TTC549 (cell line): ENCODE measurements around the gene GJC1.
"Not testable (repeated sequence)": the region's sequence is repeated elsewhere in the genome, so short reads cannot be mapped to it uniquely, and the experiment has no call there.

Experiments used
- FAIRE-seq: peaks from 2 replicates; lab custom pipeline; 2012; peaks lifted over from hg19 to GRCh38; lab: Jason Lieb, UNC

GJC1 gene

DNA sequence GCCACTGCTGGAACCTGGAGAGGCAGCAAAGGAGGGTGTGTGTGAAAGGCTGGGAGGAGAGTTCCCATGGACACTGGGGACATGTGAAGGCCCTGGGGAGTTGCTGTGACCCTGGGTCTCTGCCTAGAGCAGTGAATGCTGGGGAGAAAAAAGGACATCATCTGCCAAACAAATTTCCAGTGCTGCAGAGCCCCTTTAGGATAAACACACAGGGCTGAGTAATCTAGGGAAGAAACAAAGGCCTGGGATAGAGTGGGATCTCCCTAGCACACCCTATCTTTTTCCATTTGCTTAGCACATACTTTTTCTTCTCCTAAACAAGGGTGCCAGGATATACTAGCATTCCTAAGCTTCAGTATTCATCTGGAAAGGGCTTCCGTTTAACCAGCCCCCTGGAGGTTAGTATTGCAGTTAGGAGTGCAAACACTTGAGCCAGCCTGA is 14.3 kb upstream of the GJC1 start:
- no peak for FAIRE-seq

GRCh38 chr17:44842748-44843147 is 12.7 kb upstream of the GJC1 start:
- no peak for FAIRE-seq

DNA sequence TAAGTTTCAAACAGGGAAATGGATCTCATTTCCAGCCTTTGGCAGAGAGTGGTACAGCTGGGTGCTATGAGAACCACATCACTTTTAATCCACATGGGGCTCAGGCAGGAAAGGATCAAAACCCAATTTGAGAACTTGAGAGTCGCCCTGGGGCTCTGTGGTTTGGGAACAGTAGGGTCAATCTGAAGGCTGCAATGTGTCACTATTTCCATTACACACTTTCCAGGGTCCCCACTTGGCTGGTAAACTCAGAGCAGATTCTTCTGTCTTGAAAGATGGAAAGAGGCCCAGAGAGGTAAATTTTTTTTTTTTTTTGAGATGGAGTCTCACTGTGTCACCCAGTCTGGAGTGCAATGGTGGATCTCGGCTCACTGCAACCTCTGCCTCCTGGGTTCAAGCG is 10.8 kb upstream of the GJC1 start:
- no peak for FAIRE-seq

- no peak for FAIRE-seq
Measured at GRCh38 chr17:44840274-44840673, 10.2 kb upstream of the GJC1 start.

DNA sequence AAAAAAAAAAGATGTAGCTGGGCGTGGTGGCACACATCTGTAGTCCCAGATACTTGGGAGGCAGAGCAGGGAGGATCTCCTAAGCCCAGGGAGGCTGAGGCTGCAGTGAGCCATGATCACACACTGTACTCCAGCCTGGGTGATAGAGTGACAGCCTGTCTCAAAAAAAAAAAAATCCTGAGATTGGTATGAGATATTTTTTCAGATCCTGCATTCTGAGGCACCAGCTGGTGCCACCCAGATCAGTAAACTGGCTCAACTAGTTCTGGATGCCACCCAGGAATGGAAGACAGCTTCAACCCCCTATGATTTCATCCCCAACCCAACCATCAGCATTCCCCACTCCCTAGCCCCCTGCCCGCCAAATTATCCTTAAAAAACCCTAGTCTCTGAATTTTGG is 7.1 kb upstream of the GJC1 start:
- FAIRE-seq, result no peak

GRCh38 chr17:44832805-44833204 is 2.7 kb upstream of the GJC1 start:
- FAIRE-seq, result no peak

GRCh38 chr17:44831371-44831770 is 1.3 kb upstream of the GJC1 start:
- FAIRE-seq, result no peak

GRCh38 chr17:44830359-44831288 is 537 bp upstream of the GJC1 start:
- FAIRE-seq, result no peak

DNA sequence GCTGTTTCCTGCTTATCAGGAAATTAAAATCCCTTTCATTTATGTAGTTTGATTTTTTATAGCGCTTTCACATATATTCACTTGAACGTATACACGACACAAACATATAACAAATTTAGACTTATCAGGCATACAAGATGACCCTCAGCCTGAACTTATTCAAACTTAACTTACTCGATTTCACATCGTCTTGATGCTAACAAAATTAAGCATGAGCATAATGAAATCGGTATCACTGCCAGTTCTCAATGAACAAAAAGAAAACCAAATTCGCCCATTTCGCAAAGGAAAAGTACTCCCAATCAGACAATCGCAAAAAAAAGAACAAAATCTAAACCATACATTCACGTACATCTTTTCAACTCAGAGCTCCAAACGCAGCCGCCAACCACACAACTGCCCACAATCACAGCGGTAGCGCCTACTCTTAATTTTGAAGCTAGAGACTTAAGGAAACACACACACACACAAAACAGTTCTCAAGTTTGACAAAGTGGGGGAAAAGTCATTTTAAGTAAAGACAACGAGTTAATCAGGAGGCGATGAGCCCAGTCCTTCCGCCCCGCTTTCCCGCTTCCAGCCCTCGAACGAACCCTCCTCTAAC is 1.1 kb downstream of the GJC1 start:
- FAIRE-seq, result no peak

DNA sequence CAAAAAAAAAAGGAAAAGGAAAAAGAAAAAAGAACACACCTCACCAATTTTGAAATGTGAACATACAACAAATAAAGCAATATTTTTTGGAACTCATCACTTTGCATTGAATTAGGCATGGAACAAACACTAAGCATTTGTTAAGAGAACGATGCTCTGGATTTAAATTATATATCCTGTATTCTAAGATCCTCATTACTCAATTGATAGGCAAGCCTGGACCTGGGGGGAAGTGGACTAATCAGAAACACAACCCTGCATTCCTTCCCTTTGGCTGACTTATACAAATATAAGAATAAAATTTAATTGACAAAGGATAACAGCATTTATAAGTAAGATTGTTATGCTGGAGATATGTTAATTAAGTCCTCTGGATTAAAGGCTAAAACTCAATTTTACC is 2.2 kb downstream of the GJC1 start:
- no peak for FAIRE-seq

- no peak for FAIRE-seq
Measured at GRCh38 chr17:44826123-44826790, 3.8 kb downstream of the GJC1 start.

DNA sequence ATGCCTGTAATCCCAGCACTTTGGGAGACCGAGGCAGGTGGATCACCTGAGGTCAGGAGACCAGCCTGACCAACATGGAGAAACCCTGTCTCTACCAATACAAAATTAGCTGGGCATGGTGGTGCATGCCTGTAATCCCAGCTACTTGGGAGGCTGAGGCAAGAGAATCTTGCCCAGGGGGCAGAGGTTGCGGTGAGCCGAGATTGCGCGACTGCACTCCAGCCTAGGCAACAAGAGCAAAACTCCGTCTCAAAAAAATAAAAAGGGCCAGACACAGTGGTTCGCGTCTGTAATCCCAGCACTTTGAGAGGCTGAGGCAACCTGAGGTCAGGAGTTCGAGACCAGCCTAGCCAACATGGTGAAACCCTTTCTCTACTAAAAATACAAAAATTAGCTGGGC is 4.9 kb downstream of the GJC1 start:
- FAIRE-seq, result not testable (repeated sequence)

DNA sequence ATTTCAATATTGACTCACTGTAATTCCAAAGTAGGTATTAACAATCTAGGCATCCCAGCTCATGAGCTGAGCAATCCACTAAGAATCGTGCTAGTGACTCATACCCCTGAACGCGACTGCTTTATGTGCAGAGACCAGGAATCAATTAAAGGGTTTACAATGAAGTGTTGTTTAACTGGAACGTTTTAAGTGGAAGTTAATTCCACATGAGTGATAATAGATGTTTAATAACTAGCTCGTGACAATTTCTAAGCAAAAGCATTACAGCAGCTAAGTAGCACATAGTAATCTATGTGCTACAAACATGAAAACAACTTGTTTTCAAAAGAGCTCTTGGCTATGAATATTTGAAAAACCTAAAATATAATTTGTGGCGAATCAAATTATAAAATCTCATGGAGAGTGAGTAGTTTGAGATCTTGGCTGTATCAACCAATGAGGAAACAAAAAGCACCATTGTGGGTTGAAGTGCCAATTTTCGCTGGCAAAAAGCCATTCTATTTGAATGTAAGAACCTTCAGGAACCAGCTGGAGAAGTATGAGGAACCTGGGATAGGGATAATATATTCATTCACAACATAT is 9.4 kb downstream of the GJC1 start:
- no peak for FAIRE-seq

- not testable (repeated sequence) for FAIRE-seq
Measured at GRCh38 chr17:44818508-44818907, 11.6 kb downstream of the GJC1 start.

DNA sequence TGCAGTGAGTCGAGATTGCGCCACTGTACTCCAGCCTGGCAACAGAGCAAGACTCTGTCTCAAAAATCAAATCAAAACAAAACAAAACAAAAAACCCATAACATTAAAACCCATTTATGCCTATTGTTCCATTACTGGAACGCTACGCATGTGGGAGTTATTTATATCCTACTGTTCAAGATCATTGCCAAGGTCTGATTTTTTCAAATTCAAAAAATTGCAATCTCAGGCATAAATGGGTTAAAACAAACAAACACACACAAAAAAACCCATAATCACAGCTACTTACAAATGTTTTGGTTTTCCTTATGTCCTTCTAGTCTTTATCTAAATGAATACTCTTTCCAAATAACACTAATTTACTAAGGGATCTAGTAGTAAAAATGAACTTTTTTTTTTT is 17.8 kb downstream of the GJC1 start:
- no peak for FAIRE-seq

DNA sequence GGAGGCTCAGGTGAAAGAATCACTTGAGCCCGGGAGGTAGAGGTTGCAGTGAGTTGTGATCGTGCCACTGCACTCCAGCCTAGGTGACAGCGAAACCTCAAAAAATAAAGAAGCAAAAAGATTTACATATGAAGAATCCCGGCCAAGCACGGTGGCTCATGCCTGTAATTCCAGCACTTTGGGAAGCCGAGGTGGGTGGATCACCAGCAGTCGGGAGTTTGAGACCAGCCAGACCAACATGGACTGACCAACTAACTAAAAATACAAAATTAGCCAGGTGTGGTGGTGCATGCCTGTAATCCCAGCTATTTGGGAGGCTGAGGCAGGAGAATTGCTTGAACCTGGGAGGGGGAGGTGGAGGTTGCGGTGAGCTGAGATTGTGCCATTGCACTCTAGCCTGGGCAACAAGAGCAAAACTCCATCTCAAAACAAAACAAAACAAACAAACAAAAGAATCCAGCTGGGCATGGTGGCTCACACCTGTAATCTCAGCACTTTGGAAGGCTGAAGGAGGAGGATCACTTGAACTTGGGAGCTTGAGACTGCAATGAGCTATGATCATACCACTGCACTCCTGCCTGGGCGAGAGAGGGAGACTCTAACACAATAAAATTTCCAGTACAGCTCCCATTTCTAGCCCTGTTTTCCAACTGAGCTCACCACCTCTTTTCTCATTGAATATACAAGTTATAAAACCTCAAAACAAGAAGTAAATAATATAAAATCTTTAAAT is 21.3 kb downstream of the GJC1 start:
- not testable (repeated sequence) for FAIRE-seq

- no peak for FAIRE-seq
Measured at GRCh38 chr17:44808156-44808555, 21.9 kb downstream of the GJC1 start.

- FAIRE-seq, result no peak
Measured at GRCh38 chr17:44807817-44808155, 22.3 kb downstream of the GJC1 start.

GRCh38 chr17:44807093-44807816 is 22.8 kb downstream of the GJC1 start:
- no peak for FAIRE-seq

DNA sequence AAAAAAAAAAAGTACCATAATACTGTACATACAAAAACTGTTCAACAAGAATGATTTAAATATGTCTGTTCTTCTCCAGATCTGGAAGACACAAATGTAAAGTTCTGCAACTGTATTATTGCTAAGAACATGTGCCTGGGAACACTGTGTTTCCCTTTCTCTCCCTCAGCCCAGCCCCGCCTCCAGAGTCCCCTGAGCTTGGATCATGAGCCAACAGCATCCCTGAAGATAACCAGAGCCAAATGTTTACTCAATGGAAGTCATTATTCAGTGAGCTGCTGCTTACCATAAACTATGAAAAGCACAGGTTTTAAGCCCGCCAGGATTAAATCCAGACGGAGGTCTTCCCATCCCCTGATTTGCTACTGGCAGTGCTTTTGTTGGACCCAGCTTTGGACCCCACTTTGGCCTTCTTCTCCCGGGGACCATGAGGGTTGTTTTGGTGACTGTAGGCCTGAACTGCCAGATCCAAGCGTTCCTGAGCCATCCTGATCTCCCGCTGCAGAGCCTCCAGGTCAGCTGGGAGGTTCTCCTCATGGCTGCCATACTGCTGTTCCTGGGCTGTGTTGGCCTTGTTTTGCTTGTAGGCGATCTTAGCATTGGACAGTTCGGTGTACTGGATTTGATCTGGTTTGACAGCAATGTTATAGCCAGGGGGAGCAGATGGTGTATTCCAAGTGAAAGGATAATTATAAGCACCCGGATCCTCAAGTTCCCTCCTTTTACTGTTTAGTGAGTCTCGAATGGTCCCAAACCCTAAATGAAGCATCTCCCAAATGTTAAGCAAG is 25.6 kb downstream of the GJC1 start:
- no peak for FAIRE-seq

GRCh38 chr17:44801880-44802279 is 28.2 kb downstream of the GJC1 start:
- no peak for FAIRE-seq
